Endothelial cell of coronary artery (primary cell): ENCODE data around the gene RFT1. TPM values are rescaled to one million over a fixed set of nuclear protein-coding genes. Genes with fewer than 3 reads are reported as not detected.

Source experiments
- total RNA-seq: library from RNA; depleted of rRNA; stranded (reverse); fragments of >200 nt; gene quantifications from 2 replicates; pipeline ENCODE4 v1.2.3, GENCODE V29; 2014

Gene RFT1, protein sequence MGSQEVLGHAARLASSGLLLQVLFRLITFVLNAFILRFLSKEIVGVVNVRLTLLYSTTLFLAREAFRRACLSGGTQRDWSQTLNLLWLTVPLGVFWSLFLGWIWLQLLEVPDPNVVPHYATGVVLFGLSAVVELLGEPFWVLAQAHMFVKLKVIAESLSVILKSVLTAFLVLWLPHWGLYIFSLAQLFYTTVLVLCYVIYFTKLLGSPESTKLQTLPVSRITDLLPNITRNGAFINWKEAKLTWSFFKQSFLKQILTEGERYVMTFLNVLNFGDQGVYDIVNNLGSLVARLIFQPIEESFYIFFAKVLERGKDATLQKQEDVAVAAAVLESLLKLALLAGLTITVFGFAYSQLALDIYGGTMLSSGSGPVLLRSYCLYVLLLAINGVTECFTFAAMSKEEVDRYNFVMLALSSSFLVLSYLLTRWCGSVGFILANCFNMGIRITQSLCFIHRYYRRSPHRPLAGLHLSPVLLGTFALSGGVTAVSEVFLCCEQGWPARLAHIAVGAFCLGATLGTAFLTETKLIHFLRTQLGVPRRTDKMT
- 13.9 and 17.1 TPM in 2 replicates for total RNA-seq

DNA sequence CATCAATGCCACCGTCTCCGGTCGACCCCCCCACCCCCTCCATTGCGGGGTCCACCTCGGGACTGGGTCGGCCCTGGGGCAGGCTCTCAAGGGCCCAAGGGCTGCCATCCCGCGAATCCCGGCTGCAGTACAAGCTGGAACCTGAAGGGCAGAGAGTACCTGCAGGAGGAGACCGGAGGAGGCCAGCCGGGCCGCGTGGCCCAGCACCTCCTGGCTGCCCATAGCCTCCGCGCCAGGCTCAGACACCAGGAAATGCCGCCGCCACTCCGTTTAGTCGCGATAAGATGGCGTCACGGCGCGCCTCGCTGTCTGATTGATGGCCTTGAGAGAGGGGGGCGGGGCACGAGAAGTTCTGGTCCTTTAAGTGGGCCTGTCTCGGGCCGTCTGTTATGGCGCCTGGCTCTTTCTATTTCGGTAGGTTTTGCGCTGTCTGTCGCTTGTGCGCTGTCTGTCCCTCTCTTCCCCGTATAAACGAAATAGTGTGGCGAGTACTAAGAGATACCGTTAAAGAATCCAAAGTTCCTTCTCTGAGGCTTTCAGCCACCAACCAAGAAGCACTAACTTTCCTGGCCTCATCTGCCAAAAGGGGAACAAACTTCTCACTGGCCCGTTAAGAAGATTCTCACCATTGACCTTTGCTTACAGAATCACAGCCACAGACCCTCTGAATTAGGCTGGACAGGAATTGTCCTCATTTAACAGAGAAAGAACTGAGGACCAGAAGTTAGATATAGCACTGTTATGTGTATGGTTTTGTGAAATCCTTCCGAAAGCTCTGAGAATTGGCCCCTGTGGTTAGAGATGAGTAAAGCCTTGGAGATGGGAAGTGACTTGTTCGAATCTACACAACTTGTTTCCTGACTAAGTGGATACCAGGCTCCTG, at the start of gene RFT1:
Gene RFT1 (minus strand): TSS at position 257 of the 883 bp plus-strand sequence. CDS start 35 bp downstream, at position 222.

DNA sequence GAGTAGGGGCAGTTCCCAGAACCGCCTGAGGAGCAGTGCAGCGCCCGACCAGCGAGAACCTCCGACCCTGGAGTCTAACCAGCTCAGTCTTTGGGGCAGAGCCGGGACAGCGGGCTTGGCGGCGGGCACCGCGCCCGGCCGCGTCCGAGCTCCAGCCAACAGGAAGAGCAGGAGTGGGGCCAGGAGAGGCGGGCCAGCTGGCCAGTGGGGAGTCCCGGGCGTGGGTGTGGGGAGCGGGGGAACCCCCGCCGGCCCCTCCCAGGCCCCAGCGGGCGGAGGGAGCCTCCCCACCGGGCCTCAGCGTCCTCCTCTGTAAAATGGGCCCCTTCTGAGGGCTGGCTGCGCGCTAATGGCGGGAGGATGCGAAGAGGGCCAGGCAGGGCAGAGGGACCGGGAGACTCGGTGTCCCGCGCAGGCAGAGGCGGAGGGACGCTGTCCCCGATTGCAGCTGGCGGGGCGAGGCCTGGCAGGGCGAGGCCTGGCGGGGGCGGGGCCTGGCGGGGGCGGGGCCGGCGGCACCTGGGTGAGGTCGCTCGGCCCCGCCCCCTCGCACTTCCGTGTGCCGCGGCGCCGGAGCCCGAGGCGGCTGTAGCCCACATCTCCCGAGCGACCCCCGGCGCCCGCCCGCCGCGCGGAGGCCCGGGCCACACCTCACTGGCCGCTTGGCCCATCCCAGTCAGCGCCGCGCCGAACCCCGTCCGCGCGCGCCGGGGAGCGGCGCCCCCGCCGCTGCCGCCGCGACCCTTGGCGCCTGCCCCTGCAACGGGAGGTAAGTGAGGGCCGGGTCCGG, 30.6 kb upstream of the RFT1 start, which contains the start of gene PRKCD:
Gene PRKCD (plus strand): TSS at position 550 of the 790 bp plus-strand sequence. CDS start 17,214 bp downstream, outside the sequence.

DNA sequence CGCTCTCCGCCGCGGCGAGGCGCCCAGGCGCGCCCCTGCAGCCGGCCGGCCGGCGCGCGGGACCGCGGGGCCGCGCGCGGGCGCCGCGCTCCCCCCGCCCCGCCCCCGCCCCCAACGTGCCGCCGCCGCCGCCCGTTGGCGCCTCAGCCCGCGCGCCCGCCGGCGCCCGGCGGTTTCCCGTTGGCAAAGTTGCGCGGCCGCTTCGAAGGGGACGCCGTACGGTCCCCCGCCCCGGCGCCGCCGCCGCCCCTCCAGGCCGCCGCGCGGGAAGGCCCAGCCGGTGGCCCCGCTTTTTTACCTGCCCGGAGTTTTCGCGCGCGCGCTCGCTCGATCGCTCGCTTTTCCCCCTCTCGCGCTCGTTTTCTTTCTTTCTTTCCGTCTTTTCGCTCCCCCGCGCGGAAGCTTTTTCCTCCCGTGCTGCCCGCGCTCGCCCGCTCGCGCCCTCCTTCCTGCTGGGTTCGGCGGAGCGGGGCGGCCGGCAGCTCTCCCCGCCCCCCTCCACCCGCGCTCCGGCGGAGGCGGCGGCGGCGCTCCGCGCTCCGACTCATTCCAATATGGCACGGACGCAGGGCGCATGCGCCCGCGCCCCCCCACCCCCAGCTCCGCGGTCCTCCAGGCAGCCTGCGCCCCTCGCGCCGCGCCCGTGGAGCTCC, 84.6 kb downstream of the RFT1 start, which contains the start of gene SFMBT1:
Gene SFMBT1 (minus strand): TSS at position 556 of the 653 bp plus-strand sequence. CDS start 76,945 bp downstream, outside the sequence.

Other genes with a start within 250 kb of the RFT1 start
- gene STIMATE, start 232.9 kb downstream of the RFT1 start, total RNA-seq: 11.2 and 12.4 TPM in 2 replicates
- gene SFMBT1, start 84.4 kb downstream of the RFT1 start, total RNA-seq: 2.2 and 2.8 TPM in 2 replicates
- 2.7 and 4.6 TPM in 2 replicates for gene PRKCD, start 30.8 kb upstream of the RFT1 start, total RNA-seq
- 256 and 448 TPM in 2 replicates for gene TKT, start 125.6 kb upstream of the RFT1 start, total RNA-seq
- gene DCP1A, start 217.1 kb upstream of the RFT1 start, total RNA-seq: 9.9 and 10.2 TPM in 2 replicates